ENCODE data around the gene KIF13A.

GRCh38 chr6:17980329-17980728, 7.1 kb downstream of the KIF13A start:
- no peak for TF ChIP-seq POLR2A (IDR thresholded peaks at IDR 0.05; ENCODE audit: low read depth, low read length)
- TF ChIP-seq TAF1 (IDR thresholded peaks at IDR 0.05; ENCODE audit: borderline replicate concordance, low read depth, low read length): no peak
- no peak for TF ChIP-seq POLR2AphosphoS5 (IDR thresholded peaks at IDR 0.05; ENCODE audit: low read depth, low read length)

Measured in GM12892 (cell line).